H9 (cell line): ENCODE results near the gene FASTKD1. TPM values are rescaled to one million over a fixed set of nuclear protein-coding genes. Genes with fewer than 3 reads are reported as not detected.

ENCODE experiments used
- DNase-seq: peaks from one replicate; pipeline ENCODE4 v3.0.0-alpha.2; 2017
- H2AFZ ChIP-seq: one replicate; pipeline ENCODE4 v1.6.1; 2013; ENCODE audit warnings: mild to moderate bottlenecking, low read length, control low read depth, moderate library complexity
- H2AK5ac ChIP-seq: 2 replicates; pipeline ENCODE4 v1.6.1; 2013; ENCODE audit warnings: low read length, control low read depth, mixed read lengths; ENCODE audit not compliant: insufficient read length
- H2BK120ac ChIP-seq: one replicate; pipeline ENCODE4 v1.6.1; 2013; ENCODE audit warnings: low read depth, mild to moderate bottlenecking, low read length, control low read depth, inconsistent platforms; ENCODE audit not compliant: poor library complexity, severe bottlenecking
- H2BK12ac ChIP-seq: 2 replicates; pipeline ENCODE4 v1.6.1; 2013; ENCODE audit warnings: low read length, control low read depth, mixed read lengths, low read depth; ENCODE audit not compliant: insufficient read length
- H2BK15ac ChIP-seq: 2 replicates; pipeline ENCODE4 v1.6.1; 2013; ENCODE audit warnings: low read depth, low read length, control low read depth
- H2BK20ac ChIP-seq: one replicate; pipeline ENCODE4 v1.6.1; 2013; ENCODE audit warnings: low read depth, mild to moderate bottlenecking, low read length, control low read depth, inconsistent platforms; ENCODE audit not compliant: poor library complexity, severe bottlenecking
- H2BK5ac ChIP-seq: 2 replicates; pipeline ENCODE4 v1.6.1; 2013; ENCODE audit warnings: low read length, control low read depth, mixed read lengths; ENCODE audit not compliant: insufficient read length
- H3K14ac ChIP-seq: 2 replicates; pipeline ENCODE4 v1.6.1; 2013; ENCODE audit warnings: low read length, control low read depth; ENCODE audit not compliant: insufficient read depth
- H3K18ac ChIP-seq: 2 replicates; pipeline ENCODE4 v1.6.1; 2013; ENCODE audit warnings: low read depth, mild to moderate bottlenecking, mixed read lengths, low read length, control low read depth; ENCODE audit not compliant: insufficient read length
- H3K23ac ChIP-seq: 2 replicates; pipeline ENCODE4 v1.6.1; 2013; ENCODE audit warnings: low read length, control low read depth, mixed read lengths, low read depth; ENCODE audit not compliant: insufficient read length
- H3K23me2 ChIP-seq: 2 replicates; pipeline ENCODE4 v1.6.1; 2013; ENCODE audit warnings: low read depth, mild to moderate bottlenecking, mixed read lengths, low read length, control low read depth; ENCODE audit not compliant: insufficient read length, poor library complexity, severe bottlenecking
- H3K27ac ChIP-seq: 2 replicates; pipeline ENCODE4 v1.5.1; 2013; ENCODE audit warnings: low read length, control low read depth, mixed read lengths, low read depth; ENCODE audit not compliant: insufficient read length
- H3K27me3 ChIP-seq: 2 replicates; pipeline ENCODE4 v1.6.1; 2013; ENCODE audit warnings: low read length, control low read depth, inconsistent platforms; ENCODE audit not compliant: insufficient read depth
- H3K4ac ChIP-seq: 2 replicates; pipeline ENCODE4 v1.6.1; 2013; ENCODE audit warnings: low read depth, mild to moderate bottlenecking, control low read depth, inconsistent platforms, low read length, moderate library complexity
- H3K4me1 ChIP-seq: 2 replicates; pipeline ENCODE4 v1.6.1; 2013; ENCODE audit warnings: low read length, control low read depth, inconsistent platforms; ENCODE audit not compliant: insufficient read depth
- H3K4me2 ChIP-seq: 2 replicates; pipeline ENCODE4 v1.6.1; 2013; ENCODE audit warnings: low read length, control low read depth, mixed read lengths; ENCODE audit not compliant: insufficient read length, insufficient read depth
- H3K56ac ChIP-seq: 2 replicates; pipeline ENCODE4 v1.6.1; 2013; ENCODE audit warnings: low read depth, mild to moderate bottlenecking, mixed read lengths, low read length, control low read depth; ENCODE audit not compliant: insufficient read length
- H3K79me1 ChIP-seq: 2 replicates; pipeline ENCODE4 v1.6.1; 2013; ENCODE audit warnings: low read depth, mild to moderate bottlenecking, moderate library complexity, low read length, control low read depth, inconsistent platforms; ENCODE audit not compliant: insufficient read depth, poor library complexity, severe bottlenecking
- H3K79me2 ChIP-seq: 2 replicates; pipeline ENCODE4 v1.6.1; 2013; ENCODE audit warnings: low read length, control low read depth, inconsistent platforms; ENCODE audit not compliant: insufficient read depth
- H3K9ac ChIP-seq: 2 replicates; pipeline ENCODE4 v1.6.1; 2013; ENCODE audit warnings: low read length, control low read depth, mixed read lengths; ENCODE audit not compliant: insufficient read length; ENCODE audit errors: extremely low read depth
- H3K9me3 ChIP-seq: one replicate; pipeline ENCODE4 v1.6.1; 2013; ENCODE audit warnings: low read depth, low read length, inconsistent platforms; ENCODE audit not compliant: control insufficient read depth
- H3T11ph ChIP-seq: one replicate; pipeline ENCODE4 v1.6.1; 2013; ENCODE audit warnings: mild to moderate bottlenecking, low read length, control low read depth, inconsistent platforms
- H4K20me1 ChIP-seq: one replicate; pipeline ENCODE4 v1.6.1; 2013; ENCODE audit not compliant: control insufficient read depth, insufficient read length, insufficient read depth
- H4K5ac ChIP-seq: 2 replicates; pipeline ENCODE4 v1.6.1; 2013; ENCODE audit warnings: low read depth, mild to moderate bottlenecking, mixed read lengths, low read length, control low read depth; ENCODE audit not compliant: insufficient read length
- H4K8ac ChIP-seq: replicated peaks from 2 replicates; pipeline ENCODE4 v1.6.1; 2013; ENCODE audit warnings: low read length, control low read depth, mixed read lengths, low read depth; ENCODE audit not compliant: insufficient read length
- H4K91ac ChIP-seq: 2 replicates; pipeline ENCODE4 v1.6.1; 2013; ENCODE audit warnings: low read depth, mild to moderate bottlenecking, moderate library complexity, mixed read lengths, low read length, control low read depth; ENCODE audit not compliant: insufficient read length
- H3K27ac Mint-ChIP-seq, 3 experiments: 2 replicates in 2 of 3; 3 replicates in 1 of 3; pipeline ENCODE4 v1.8.0; 2020 to 2021; ENCODE audit warnings: mixed read lengths in 3 of 3, mild to moderate bottlenecking in 1 of 3, moderate library complexity in 1 of 3
- H3K27me3 Mint-ChIP-seq: 2 replicates; pipeline ENCODE4 v1.8.0; 2021; ENCODE audit warnings: low read depth, mild to moderate bottlenecking, moderate library complexity, mixed read lengths
- H3K36me3 Mint-ChIP-seq, 3 experiments: 2 replicates in 2 of 3; 3 replicates in 1 of 3; pipeline ENCODE4 v1.8.0; 2020 to 2021; ENCODE audit warnings: low read depth in 3 of 3, mixed read lengths in 3 of 3; ENCODE audit not compliant: insufficient read depth in 1 of 3
- H3K4me1 Mint-ChIP-seq, 2 experiments: 2 replicates each; pipeline ENCODE4 v1.8.0; 2020; ENCODE audit warnings: mixed read lengths in 2 of 2
- H3K4me3 Mint-ChIP-seq, 2 experiments: 2 replicates in 1 of 2; 3 replicates in 1 of 2; pipeline ENCODE4 v1.8.0; 2020 to 2021; ENCODE audit warnings: mild to moderate bottlenecking in 2 of 2, mixed read lengths in 2 of 2, moderate library complexity in 1 of 2
- H3K9me3 Mint-ChIP-seq, 2 experiments: 2 replicates in 1 of 2; 3 replicates in 1 of 2; pipeline ENCODE4 v1.8.0; 2020; ENCODE audit warnings: mild to moderate bottlenecking in 2 of 2, mixed read lengths in 2 of 2, moderate library complexity in 1 of 2
- WGBS: extraction: QIAGEN DNeasy Blood & Tissue Kit; methylation state at CpG from one replicate; pipeline ENCODE4 v1.1.7; 2013; ENCODE audit warnings: missing lambda C conversion rate, low lambda C conversion rate, mixed read lengths; ENCODE audit not compliant: insufficient read length; ENCODE audit errors: extremely low coverage; 5-methylcytosine and 5-hydroxymethylcytosine counted together
- total RNA-seq: library from RNA; stranded (reverse); gene quantifications from 2 replicates; pipeline ENCODE4 v1.2.1, GENCODE V29; 2021
- TF ChIP-seq, protein P1 (sequence below): fragments of 200-600 bp; sonication (generic); conservative IDR thresholded peaks from 3 replicates; pipeline ENCODE4 v1.8.0; 2021; ENCODE audit warnings: antibody characterized with exemption, mild to moderate bottlenecking

FASTKD1 gene
- total RNA-seq, 1 experiment from 2014 or later, result 47.6 TPM

DNA sequence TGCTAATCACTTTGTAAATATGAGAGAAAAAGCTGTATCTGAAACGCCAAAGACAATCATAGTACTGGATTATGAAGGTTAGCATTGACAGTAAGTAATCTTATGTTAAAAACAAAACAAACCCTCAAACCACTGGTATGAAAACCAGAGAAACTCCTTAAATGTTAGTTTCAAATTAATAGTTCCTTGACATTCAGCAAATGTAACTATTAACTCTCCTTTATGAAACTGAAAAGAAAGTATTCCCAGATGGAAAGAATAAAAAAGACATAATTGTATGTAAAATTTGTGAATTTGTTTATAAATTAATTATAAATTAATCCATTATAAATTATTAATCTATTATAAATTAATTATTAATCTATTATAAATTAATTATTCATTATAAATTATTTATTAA, 12.3 kb downstream of the FASTKD1 start:
- H3K27ac ChIP-seq, result no peak overlapping the region
- no peaks in the 10 kb centered on the region for H3K23me2 ChIP-seq
- H3K36me3 Mint-ChIP-seq, result peaks cover 28 to 44% (median 33%) of the 10 kb centered on the region in 3 experiments; a peak in 6 of 7 replicates
- no CpG with 5 or more reads among the region's 1 CpG for WGBS
- H3K9me3 ChIP-seq, result no peaks in the 10 kb centered on the region
- no peak overlapping the region for H2BK120ac ChIP-seq
- no peaks in the 10 kb centered on the region for H3K79me2 ChIP-seq
- TF ChIP-seq, protein P1, sequence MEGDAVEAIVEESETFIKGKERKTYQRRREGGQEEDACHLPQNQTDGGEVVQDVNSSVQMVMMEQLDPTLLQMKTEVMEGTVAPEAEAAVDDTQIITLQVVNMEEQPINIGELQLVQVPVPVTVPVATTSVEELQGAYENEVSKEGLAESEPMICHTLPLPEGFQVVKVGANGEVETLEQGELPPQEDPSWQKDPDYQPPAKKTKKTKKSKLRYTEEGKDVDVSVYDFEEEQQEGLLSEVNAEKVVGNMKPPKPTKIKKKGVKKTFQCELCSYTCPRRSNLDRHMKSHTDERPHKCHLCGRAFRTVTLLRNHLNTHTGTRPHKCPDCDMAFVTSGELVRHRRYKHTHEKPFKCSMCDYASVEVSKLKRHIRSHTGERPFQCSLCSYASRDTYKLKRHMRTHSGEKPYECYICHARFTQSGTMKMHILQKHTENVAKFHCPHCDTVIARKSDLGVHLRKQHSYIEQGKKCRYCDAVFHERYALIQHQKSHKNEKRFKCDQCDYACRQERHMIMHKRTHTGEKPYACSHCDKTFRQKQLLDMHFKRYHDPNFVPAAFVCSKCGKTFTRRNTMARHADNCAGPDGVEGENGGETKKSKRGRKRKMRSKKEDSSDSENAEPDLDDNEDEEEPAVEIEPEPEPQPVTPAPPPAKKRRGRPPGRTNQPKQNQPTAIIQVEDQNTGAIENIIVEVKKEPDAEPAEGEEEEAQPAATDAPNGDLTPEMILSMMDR, result no peak
- no peaks in the 10 kb centered on the region for H3K79me1 ChIP-seq
- H3K23ac ChIP-seq, result no peak overlapping the region
- H4K91ac ChIP-seq, result no peak overlapping the region
- no peak overlapping the region for H2AFZ ChIP-seq
- DNase-seq, result no peak
- H3K18ac ChIP-seq, result no peak overlapping the region
- H3T11ph ChIP-seq, result no peak overlapping the region
- H3K4me1 Mint-ChIP-seq, result no peaks in the 10 kb centered on the region
- no peak overlapping the region for H2BK20ac ChIP-seq
- no peak overlapping the region for H3K9ac ChIP-seq
- H4K8ac ChIP-seq, result no peak overlapping the region
- H3K14ac ChIP-seq, result no peak overlapping the region
- H2BK15ac ChIP-seq, result no peak overlapping the region
- H3K56ac ChIP-seq, result no peak overlapping the region
- no peak overlapping the region for H2AK5ac ChIP-seq
- no peaks in the 10 kb centered on the region for H3K27me3 Mint-ChIP-seq
- H3K4me2 ChIP-seq, result no peak overlapping the region
- H3K9me3 Mint-ChIP-seq, result no peaks in the 10 kb centered on the region; a peak in 2 of 5 replicates
- H3K4ac ChIP-seq, result no peak overlapping the region
- H4K5ac ChIP-seq, result no peak overlapping the region
- no peaks in the 10 kb centered on the region for H3K27me3 ChIP-seq
- H3K27ac Mint-ChIP-seq, result peak overlapping the region in 1 of 3 experiments; percentile 79; a peak in 1 of 7 replicates
- no peak overlapping the region for H2BK5ac ChIP-seq
- no peaks in the 10 kb centered on the region for H4K20me1 ChIP-seq
- no peaks in the 10 kb centered on the region for H3K4me1 ChIP-seq
- H3K4me3 Mint-ChIP-seq, result no peak overlapping the region
- no peak overlapping the region for H2BK12ac ChIP-seq
